ENCODE data around the gene MGLL. TPM values are rescaled to one million over a fixed set of nuclear protein-coding genes. Genes with fewer than 3 reads are reported as not detected.

Gene MGLL
- total RNA-seq, 1 donor = 18.1 TPM

GRCh38 chr3:127783166-127783565 is 39.1 kb downstream of the MGLL start:
- no peak overlapping the region for H3K4me2 ChIP-seq (ENCODE audit: insufficient read depth, low read length)
- H3K36me3 ChIP-seq (ENCODE audit: insufficient read depth, low read length) = no peaks in the 10 kb centered on the region
- H4K20me1 ChIP-seq (ENCODE audit: insufficient read depth, low read length) = peaks cover 1% of the 10 kb centered on the region
- H2AFZ ChIP-seq (ENCODE audit: low read length) = no peak overlapping the region
- no peaks in the 10 kb centered on the region for H3K27me3 ChIP-seq (ENCODE audit: insufficient read depth, low read length)
- no peaks in the 10 kb centered on the region for H3K9me3 ChIP-seq (ENCODE audit: low read depth, low read length)
- no peak overlapping the region for H3K4me3 ChIP-seq (ENCODE audit: insufficient read depth, low read length)
- peaks cover 31% of the 10 kb centered on the region for H3K79me2 ChIP-seq (ENCODE audit: insufficient read depth, low read length)
- no peak overlapping the region for H3K27ac ChIP-seq (ENCODE audit: low read depth, low read length)
- H3K4me1 ChIP-seq (ENCODE audit: insufficient read depth, low read length) = peaks cover 16% of the 10 kb centered on the region
- no peak for TF ChIP-seq CTCF (IDR thresholded peaks at IDR 0.05; ENCODE audit: extremely low read depth, low read depth, low read length)
- no peak for DNase-seq (ENCODE audit: insufficient read length, low spot score, missing footprints)

- Histone ChIP-seq H3K9me3 (ENCODE audit: low read depth, low read length) (no peaks in the 10 kb centered on the region), H3K79me2 (ENCODE audit: insufficient read depth, low read length) (peaks cover 41% of the 10 kb centered on the region), H3K36me3 (ENCODE audit: insufficient read depth, low read length) (no peaks in the 10 kb centered on the region), H4K20me1 (ENCODE audit: insufficient read depth, low read length) (no peaks in the 10 kb centered on the region), H2AFZ (ENCODE audit: low read length) (peak overlapping the region; percentile 68), H3K4me3 (ENCODE audit: insufficient read depth, low read length) (no peak overlapping the region), H3K27me3 (ENCODE audit: insufficient read depth, low read length) (no peaks in the 10 kb centered on the region), H3K4me1 (ENCODE audit: insufficient read depth, low read length) (peaks cover 18% of the 10 kb centered on the region), H3K27ac (ENCODE audit: low read depth, low read length) (peak overlapping the region; percentile 60), H3K4me2 (ENCODE audit: insufficient read depth, low read length) (peak overlapping the region; percentile 56)
- TF ChIP-seq CTCF (IDR thresholded peaks at IDR 0.05; ENCODE audit: extremely low read depth, low read depth, low read length) = no peak
- peak; percentile 92 for DNase-seq (ENCODE audit: insufficient read length, low spot score, missing footprints)
Observed at GRCh38 chr3:127781411-127782001, 40.8 kb downstream of the MGLL start.

GRCh38 chr3:127780536-127781400 is 41.5 kb downstream of the MGLL start:
- no peak for DNase-seq (ENCODE audit: insufficient read length, low spot score, missing footprints)
- Histone ChIP-seq H3K36me3 (ENCODE audit: insufficient read depth, low read length) (no peaks in the 10 kb centered on the region), H3K9me3 (ENCODE audit: low read depth, low read length) (no peaks in the 10 kb centered on the region), H3K27me3 (ENCODE audit: insufficient read depth, low read length) (no peaks in the 10 kb centered on the region), H4K20me1 (ENCODE audit: insufficient read depth, low read length) (no peaks in the 10 kb centered on the region), H3K4me2 (ENCODE audit: insufficient read depth, low read length) (peak overlapping the region; percentile 56), H3K79me2 (ENCODE audit: insufficient read depth, low read length) (peaks cover 45% of the 10 kb centered on the region), H3K4me1 (ENCODE audit: insufficient read depth, low read length) (peaks cover 25% of the 10 kb centered on the region), H3K4me3 (ENCODE audit: insufficient read depth, low read length) (no peak overlapping the region), H2AFZ (ENCODE audit: low read length) (peak overlapping the region; percentile 68), H3K27ac (ENCODE audit: low read depth, low read length) (peak overlapping the region; percentile 60)
- no peak for TF ChIP-seq CTCF (IDR thresholded peaks at IDR 0.05; ENCODE audit: extremely low read depth, low read depth, low read length)

- Histone ChIP-seq H3K9me3 (ENCODE audit: low read depth, low read length) (no peaks in the 10 kb centered on the region), H3K4me3 (ENCODE audit: insufficient read depth, low read length) (no peak overlapping the region), H3K4me2 (ENCODE audit: insufficient read depth, low read length) (no peak overlapping the region), H3K79me2 (ENCODE audit: insufficient read depth, low read length) (peaks cover 40% of the 10 kb centered on the region), H3K36me3 (ENCODE audit: insufficient read depth, low read length) (no peaks in the 10 kb centered on the region), H3K27me3 (ENCODE audit: insufficient read depth, low read length) (no peaks in the 10 kb centered on the region), H3K4me1 (ENCODE audit: insufficient read depth, low read length) (peaks cover 35% of the 10 kb centered on the region), H4K20me1 (ENCODE audit: insufficient read depth, low read length) (no peaks in the 10 kb centered on the region), H3K27ac (ENCODE audit: low read depth, low read length) (no peak overlapping the region), H2AFZ (ENCODE audit: low read length) (no peak overlapping the region)
- TF ChIP-seq CTCF (IDR thresholded peaks at IDR 0.05; ENCODE audit: extremely low read depth, low read depth, low read length) = no peak
- DNase-seq (ENCODE audit: insufficient read length, low spot score, missing footprints) = no peak
Observed at GRCh38 chr3:127779747-127780146, 42.6 kb downstream of the MGLL start.
